Pons (tissue), 1 donor: ENCODE measurements around the gene VGLL3.
A peak's percentile ranks its signal among the peaks of the same experiment; 100 is the strongest.
"Not testable (repeated sequence)": the region's sequence is repeated elsewhere in the genome, so short reads cannot be mapped to it uniquely, and the experiment has no call there.

Experiments used
- DNase-seq: peaks from one replicate; pipeline ENCODE4 v3.0.0-alpha.2; 2016; ENCODE audit warnings: low spot score

VGLL3 gene

GRCh38 chr3:86989006-86989405 lies 1.9 kb downstream of the VGLL3 start:
- no peak for DNase-seq

DNA sequence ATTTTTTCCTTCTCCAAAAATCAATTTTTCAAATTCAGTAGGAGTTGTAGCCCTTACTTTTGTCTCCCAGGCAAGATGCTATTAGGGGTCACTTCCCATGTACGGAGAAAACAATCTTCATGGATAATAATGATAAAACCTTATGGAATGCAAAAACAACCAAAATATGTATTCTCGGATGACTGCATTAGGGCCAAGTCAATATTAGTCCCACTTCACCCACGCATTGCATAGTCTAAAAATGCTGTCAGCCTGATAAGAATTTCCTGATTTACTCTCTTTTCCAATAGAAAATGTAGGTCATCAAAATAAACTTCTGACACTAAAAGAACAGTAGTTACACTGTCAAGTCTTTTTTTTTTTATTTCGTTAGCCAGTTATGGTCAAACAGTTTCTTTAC lies 2.7 kb downstream of the VGLL3 start:
- no peak for DNase-seq

DNA sequence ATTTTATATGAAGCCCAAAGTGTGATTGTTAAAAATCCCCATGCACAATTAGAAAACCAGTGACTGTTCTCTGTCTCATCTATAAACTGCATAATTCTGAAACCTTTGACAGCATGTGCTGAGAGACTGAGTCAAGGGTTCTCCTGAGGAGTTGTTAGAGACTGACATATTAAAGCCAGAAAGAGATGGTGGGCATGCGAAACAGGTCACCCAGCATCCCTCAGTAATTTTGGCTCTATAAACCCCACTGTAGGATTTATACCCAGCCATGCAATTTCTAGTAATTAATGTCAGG lies 3.6 kb downstream of the VGLL3 start:
- DNase-seq, result no peak

- DNase-seq, result no peak
These were observed 4.1 kb downstream of the VGLL3 start for GRCh38 chr3:86986671-86987420.

DNA sequence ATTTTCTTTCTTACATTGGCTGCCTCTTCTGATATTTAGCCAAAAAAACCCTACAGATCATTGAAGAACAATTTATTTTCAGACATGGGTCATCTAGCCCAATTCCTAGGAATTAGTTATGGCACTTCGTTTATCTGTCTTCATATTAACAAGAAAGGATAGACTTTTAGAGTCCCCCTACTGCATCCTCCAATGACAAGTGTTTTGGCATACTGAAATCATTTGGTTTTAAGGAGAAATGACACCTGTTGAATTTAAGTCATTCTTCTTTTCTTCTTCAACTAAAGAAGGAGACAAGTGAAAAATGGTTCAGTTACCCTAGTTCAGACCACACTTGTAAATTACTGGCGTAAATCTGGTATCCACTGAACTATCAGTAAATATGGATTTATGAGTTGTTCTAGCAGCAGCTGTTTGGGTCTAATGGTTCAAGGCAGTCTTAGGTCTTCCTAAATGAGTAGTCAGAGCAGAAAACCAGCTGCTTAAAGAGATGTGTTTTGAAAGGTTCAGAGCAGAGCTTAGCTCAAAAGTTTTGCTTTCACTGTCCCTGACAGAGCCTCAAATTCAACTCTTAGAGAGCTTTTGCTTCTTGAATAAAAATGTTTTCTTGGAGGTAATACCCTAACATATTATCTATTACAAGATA lies 5.6 kb downstream of the VGLL3 start:
- DNase-seq, result no peak

DNA sequence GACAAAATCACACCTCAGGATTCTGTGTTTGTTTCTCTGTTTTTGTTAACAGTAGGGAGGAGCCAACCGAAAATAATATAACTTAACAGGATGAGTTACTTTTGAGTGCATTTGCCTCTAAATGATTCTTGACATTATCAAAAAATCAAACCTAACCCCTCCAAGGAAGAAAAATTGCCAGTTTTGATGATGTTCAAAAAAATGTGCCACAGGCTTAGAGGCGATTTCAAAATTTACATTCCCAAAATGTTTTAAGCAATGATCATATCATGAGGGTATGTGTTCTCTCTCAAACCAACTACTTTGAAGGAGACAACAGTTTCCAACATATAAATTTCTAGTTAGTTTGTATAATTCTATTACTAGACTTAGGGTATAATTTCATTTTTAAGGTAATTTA lies 6.7 kb downstream of the VGLL3 start:
- DNase-seq, result no peak

DNA sequence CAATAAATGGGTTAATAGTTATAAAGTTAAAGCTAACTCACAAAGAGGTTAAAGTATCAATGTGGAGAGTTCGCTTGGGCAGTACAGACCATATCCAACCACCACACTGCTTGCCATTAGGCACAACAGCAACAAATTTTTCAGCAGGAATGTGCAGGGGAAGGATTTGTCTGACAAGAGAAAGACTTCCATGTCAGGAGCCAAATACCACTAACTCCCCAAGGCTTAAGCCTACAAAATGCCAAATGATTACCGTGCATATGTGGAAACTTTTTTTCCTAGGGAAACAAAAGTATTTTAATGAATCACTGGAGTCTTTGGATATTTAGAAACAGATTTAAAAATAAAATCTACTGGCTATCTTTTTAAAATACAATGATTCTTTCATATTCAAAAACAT lies 8.1 kb downstream of the VGLL3 start:
- no peak for DNase-seq

DNA sequence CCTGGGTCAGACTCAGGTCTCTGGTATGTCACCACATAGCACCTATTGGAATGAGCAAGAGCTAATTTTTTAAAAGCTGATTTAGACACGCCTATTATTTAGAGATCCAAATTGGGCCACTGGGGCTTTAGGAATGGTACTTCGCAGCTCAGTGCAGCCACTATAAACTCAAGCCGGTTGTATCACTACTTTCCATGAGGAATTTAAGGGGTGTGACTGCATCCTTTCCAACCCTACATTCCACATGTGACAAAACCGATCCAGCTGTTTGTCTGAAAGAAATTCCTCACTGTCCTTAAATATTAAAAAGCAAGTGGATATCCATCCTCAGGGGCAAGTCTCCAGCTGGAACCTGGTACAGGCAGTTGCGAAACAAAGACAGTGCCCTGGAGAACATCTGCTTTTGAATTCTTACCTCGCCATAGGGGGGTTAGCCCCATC lies 12.8 kb downstream of the VGLL3 start:
- DNase-seq, result no peak

- no peak for DNase-seq
These were observed 14.7 kb downstream of the VGLL3 start for GRCh38 chr3:86976219-86976618.

GRCh38 chr3:86974177-86974576 lies 16.8 kb downstream of the VGLL3 start:
- DNase-seq, result not testable (repeated sequence)

GRCh38 chr3:86973440-86973839 lies 17.5 kb downstream of the VGLL3 start:
- DNase-seq, result no peak

GRCh38 chr3:86969500-86970189 lies 21.3 kb downstream of the VGLL3 start:
- DNase-seq, result peak; percentile 31

DNA sequence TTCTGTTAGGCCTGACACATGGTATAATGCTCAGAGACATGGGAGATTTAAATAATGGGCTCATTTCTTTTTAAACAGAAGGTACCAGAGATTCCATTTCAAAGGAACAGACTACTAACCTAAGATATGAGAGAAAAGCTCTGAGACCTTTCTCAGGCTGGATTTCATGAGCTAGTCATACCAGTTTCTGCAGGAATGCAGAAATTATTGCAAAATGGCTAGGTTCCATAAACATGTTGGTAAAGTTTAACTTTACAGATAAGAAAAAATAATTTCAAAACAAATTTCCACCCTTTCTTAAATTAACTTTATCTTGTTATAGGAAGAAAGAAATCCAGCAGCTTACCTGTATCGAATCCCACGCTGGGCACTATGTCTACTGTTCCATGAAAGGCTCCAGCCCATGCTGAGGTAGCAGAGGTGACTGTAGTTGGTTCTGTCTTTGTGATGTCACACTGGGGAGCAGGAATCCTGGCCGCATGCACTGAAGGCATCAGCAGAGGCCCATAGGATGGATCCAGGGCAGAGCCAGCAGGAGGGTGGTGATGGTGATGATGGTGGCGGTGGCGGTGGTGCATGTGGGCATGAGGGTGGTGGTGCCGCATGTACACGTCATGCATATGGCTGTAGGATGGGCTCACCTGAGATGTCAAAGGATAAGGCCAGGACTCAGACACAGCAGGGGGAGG lies 22.6 kb downstream of the VGLL3 start:
- DNase-seq, result no peak

- DNase-seq, result no peak
These were observed 23.9 kb downstream of the VGLL3 start for GRCh38 chr3:86967062-86967461.

GRCh38 chr3:86965166-86965565 lies 25.8 kb downstream of the VGLL3 start:
- no peak for DNase-seq

- DNase-seq, result no peak
These were observed 27.3 kb downstream of the VGLL3 start for GRCh38 chr3:86963611-86964010.

- no peak for DNase-seq
These were observed 29.7 kb downstream of the VGLL3 start for GRCh38 chr3:86961297-86961696.

GRCh38 chr3:86960550-86960949 lies 30.4 kb downstream of the VGLL3 start:
- no peak for DNase-seq

GRCh38 chr3:86958534-86958933 lies 32.4 kb downstream of the VGLL3 start:
- no peak for DNase-seq

GRCh38 chr3:86954747-86955146 lies 36.2 kb downstream of the VGLL3 start:
- DNase-seq, result no peak

- no peak for DNase-seq
These were observed 36.7 kb downstream of the VGLL3 start for GRCh38 chr3:86954226-86954625.

GRCh38 chr3:86951322-86951721 lies 39.6 kb downstream of the VGLL3 start:
- DNase-seq, result no peak

DNA sequence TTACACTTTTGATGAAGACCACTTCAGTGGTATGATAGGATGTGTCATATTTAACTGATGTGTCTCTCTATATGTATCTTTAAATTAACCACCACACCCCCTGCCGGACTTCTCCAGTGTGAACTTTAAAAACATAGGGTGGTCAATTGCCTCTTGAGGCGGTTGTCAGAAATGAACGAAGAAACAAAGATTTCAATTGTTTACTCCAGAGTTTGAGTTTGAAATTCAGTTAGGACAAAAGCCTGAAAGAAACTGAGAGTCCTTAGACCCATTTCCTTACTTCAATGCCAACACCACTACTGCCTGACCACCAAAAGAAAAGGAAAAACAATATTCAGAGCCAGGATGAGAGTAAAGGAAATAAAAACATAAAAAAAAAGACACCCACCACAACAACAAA lies 40.2 kb downstream of the VGLL3 start:
- no peak for DNase-seq
